SK-N-MC (cell line): ENCODE data around the gene MYOM3.

ENCODE experiments used
- DNase-seq: peaks from one replicate; pipeline ENCODE4 v3.0.0-alpha.2; 2011; ENCODE audit warnings: low read depth, low spot score
- H3K27ac ChIP-seq: fragments of 200-600 bp; sonication (generic); 2 replicates; pipeline ENCODE4 v1.5.1; 2016; ENCODE audit warnings: mixed run types
- H3K36me3 ChIP-seq: fragments of 200-600 bp; sonication (generic); 2 replicates; pipeline ENCODE4 v1.6.1; 2017; ENCODE audit warnings: antibody characterized with exemption, low read length, mixed read lengths; ENCODE audit not compliant: insufficient read depth
- H3K4me3 ChIP-seq: fragments of 200-600 bp; sonication (generic); 2 replicates; pipeline ENCODE4 v1.5.1; 2016
- H3K9ac ChIP-seq: fragments of 200-600 bp; sonication (generic); 2 replicates; pipeline ENCODE4 v1.8.0; 2017; ENCODE audit warnings: mixed run types, mixed read lengths; ENCODE audit not compliant: insufficient read length
- H3K9me3 ChIP-seq: fragments of 200-600 bp; sonication (generic); 2 replicates; pipeline ENCODE4 v1.6.1; 2017; ENCODE audit warnings: low read depth, mild to moderate bottlenecking, antibody characterized with exemption, low read length, moderate library complexity, mixed read lengths
- EZH2 ChIP-seq: fragments of 200-600 bp; sonication (generic); IDR thresholded peaks from one replicate; pipeline ENCODE4 v1.6.1; 2017; ENCODE audit warnings: antibody characterized with exemption
- FOXP2 ChIP-seq: optimal IDR thresholded peaks from 2 replicates; pipeline ENCODE3; 2011; ENCODE audit warnings: mild to moderate bottlenecking, moderate library complexity; ENCODE audit not compliant: insufficient read depth; ENCODE audit errors: extremely low read length, control extremely low read depth
- POLR2AphosphoS5 ChIP-seq: IDR thresholded peaks from 2 replicates; pipeline ENCODE4 v1.6.1; 2012; ENCODE audit warnings: mild to moderate bottlenecking, low read depth, low read length, borderline replicate concordance

The MYOM3 gene

GRCh38 chr1:24113641-24114033, 1.7 kb upstream of the MYOM3 start:
- H3K4me3 ChIP-seq = no peak overlapping the region
- TF ChIP-seq EZH2 = no peak
- TF ChIP-seq POLR2AphosphoS5 = no peak
- no peak for TF ChIP-seq FOXP2
- no peak overlapping the region for H3K27ac ChIP-seq
- no peak for DNase-seq
- H3K36me3 ChIP-seq = no peaks in the 10 kb centered on the region
- H3K9ac ChIP-seq = no peak overlapping the region
- no peaks in the 10 kb centered on the region for H3K9me3 ChIP-seq

- Histone ChIP-seq H3K36me3 (no peaks in the 10 kb centered on the region), H3K9me3 (no peaks in the 10 kb centered on the region), H3K9ac (no peak overlapping the region), H3K4me3 (no peak overlapping the region), H3K27ac (no peak overlapping the region)
- TF ChIP-seq FOXP2 (no peak), POLR2AphosphoS5 (no peak), EZH2 (no peak)
- no peak for DNase-seq
Measured at GRCh38 chr1:24111262-24111995, 506 bp downstream of the MYOM3 start.

- Histone ChIP-seq H3K36me3 (no peaks in the 10 kb centered on the region), H3K9ac (no peak overlapping the region), H3K4me3 (no peak overlapping the region), H3K27ac (no peak overlapping the region), H3K9me3 (no peaks in the 10 kb centered on the region)
- no peak for TF ChIP-seq POLR2AphosphoS5
- no peak for TF ChIP-seq FOXP2
- no peak for TF ChIP-seq EZH2
- no peak for DNase-seq
Measured at GRCh38 chr1:24110642-24111261, 1.2 kb downstream of the MYOM3 start.

- Histone ChIP-seq H3K36me3 (no peaks in the 10 kb centered on the region), H3K4me3 (no peak overlapping the region), H3K9ac (no peak overlapping the region), H3K27ac (no peak overlapping the region), H3K9me3 (no peaks in the 10 kb centered on the region)
- TF ChIP-seq FOXP2 = no peak
- no peak for TF ChIP-seq EZH2
- TF ChIP-seq POLR2AphosphoS5 = no peak
- no peak for DNase-seq
Measured at GRCh38 chr1:24109686-24110475, 2.1 kb downstream of the MYOM3 start.

GRCh38 chr1:24109166-24109483, 2.8 kb downstream of the MYOM3 start:
- no peak for DNase-seq
- TF ChIP-seq FOXP2 (no peak), POLR2AphosphoS5 (no peak), EZH2 (no peak)
- H3K4me3 ChIP-seq = no peak overlapping the region
- H3K9ac ChIP-seq = no peak overlapping the region
- no peaks in the 10 kb centered on the region for H3K36me3 ChIP-seq
- no peaks in the 10 kb centered on the region for H3K9me3 ChIP-seq
- no peak overlapping the region for H3K27ac ChIP-seq

- Histone ChIP-seq H3K36me3 (no peaks in the 10 kb centered on the region), H3K9me3 (no peaks in the 10 kb centered on the region), H3K27ac (no peak overlapping the region), H3K9ac (no peak overlapping the region), H3K4me3 (no peak overlapping the region)
- TF ChIP-seq FOXP2 (no peak), EZH2 (no peak), POLR2AphosphoS5 (no peak)
- DNase-seq = no peak
Measured at GRCh38 chr1:24108334-24109165, 3.4 kb downstream of the MYOM3 start.

GRCh38 chr1:24107462-24108138, 4.3 kb downstream of the MYOM3 start:
- H3K9me3 ChIP-seq = no peaks in the 10 kb centered on the region
- no peak overlapping the region for H3K4me3 ChIP-seq
- no peaks in the 10 kb centered on the region for H3K36me3 ChIP-seq
- DNase-seq = no peak
- no peak overlapping the region for H3K9ac ChIP-seq
- H3K27ac ChIP-seq = no peak overlapping the region
- no peak for TF ChIP-seq FOXP2
- no peak for TF ChIP-seq POLR2AphosphoS5
- TF ChIP-seq EZH2 = no peak
